K562 (cell line): ENCODE measurements around the gene CCDC78. TPM values are rescaled to one million over a fixed set of nuclear protein-coding genes. Genes with fewer than 3 reads are reported as not detected.

Experiments
- MYC ChIP-seq, 2 experiments: fragments of 250-450 bp in 1 of 2; sonication (Bioruptor Pico) in 1 of 2; IDR thresholded peaks; 2 replicates each; pipeline versions ENCODE4 v1.5.1 to v1.6.1; 2012 to 2021; ENCODE audit warnings: low read depth in 2 of 2, borderline replicate concordance in 1 of 2, improper control_type of control experiment in 1 of 2, low read length in 1 of 2, mild to moderate bottlenecking in 1 of 2, moderate library complexity in 1 of 2
- POLR3G ChIP-seq: IDR thresholded peaks from 2 replicates; pipeline ENCODE4 v1.6.1; 2011; ENCODE audit not compliant: insufficient read length, insufficient replicate concordance; ENCODE audit errors: extremely low read depth
- RBFOX2 ChIP-seq: fragments of 200-400 bp; formaldehyde crosslinking; IDR thresholded peaks from 2 replicates; pipeline ENCODE4 v1.6.1; 2017; ENCODE audit warnings: low read depth, mild to moderate bottlenecking, low read length, moderate library complexity
- SMARCA4 ChIP-seq: fragments of 450-650 bp; IDR thresholded peaks from 2 replicates; pipeline ENCODE4 v1.6.1; 2016
- SUPT5H ChIP-seq: fragments of 450-650 bp; IDR thresholded peaks from 2 replicates; pipeline ENCODE4 v1.6.1; 2016
- U2AF1 ChIP-seq: fragments of 200-400 bp; formaldehyde crosslinking; optimal IDR thresholded peaks from 2 replicates; pipeline ENCODE3; 2017; ENCODE audit warnings: mild to moderate bottlenecking, low read depth, low read length, moderate library complexity
- ZFP1 ChIP-seq: fragments of 450-650 bp; formaldehyde crosslinking; IDR thresholded peaks from 2 replicates; pipeline ENCODE4 v1.4.0; 2020; ENCODE audit warnings: mild to moderate bottlenecking, mixed read lengths
- ZFPM2 ChIP-seq: fragments of 250-450 bp; sonication (Bioruptor Pico); IDR thresholded peaks from 2 replicates; pipeline ENCODE4 v1.5.1; 2022; ENCODE audit warnings: mild to moderate bottlenecking
- ZNF212 ChIP-seq: fragments of 450-650 bp; formaldehyde crosslinking; IDR thresholded peaks from 2 replicates; pipeline ENCODE4 v1.4.0; 2020; ENCODE audit warnings: mild to moderate bottlenecking
- ZNF217 ChIP-seq: sonication (generic); formaldehyde crosslinking; IDR thresholded peaks from 2 replicates; pipeline ENCODE4 v1.8.0; 2022; ENCODE audit warnings: mild to moderate bottlenecking, missing genetic modification reagents
- ZNF282 ChIP-seq: sonication (generic); formaldehyde crosslinking; IDR thresholded peaks from 2 replicates; pipeline ENCODE4 v1.8.1; 2023; ENCODE audit warnings: missing genetic modification reagents
- polyA plus RNA-seq, 8 experiments: library from polyadenylated mRNA; depleted of rRNA in 4 of 8; stranded (reverse) in 5 of 8; unstranded in 3 of 8; fragments of >200 nt; fragmentation: Nextera tagmentation in 2 of 8; fragmentation: Illumina TruSeq in 1 of 8; extraction: Ambion mirVana in 2 of 8; extraction: Trizol in 1 of 8; gene quantifications; 2 replicates each; pipeline versions ENCODE4 v1.2.1 to v1.2.3, GENCODE V29; 2011 to 2014; ENCODE audit warnings: inconsistent platforms in 1 of 8, missing spikeins in 1 of 8
- total RNA-seq, 7 experiments: library from RNA; depleted of rRNA in 6 of 7; stranded (reverse); fragments of >200 nt in 6 of 7; fragmentation: Illumina TruSeq in 2 of 7; extraction: Trizol in 2 of 7; gene quantifications; 2 replicates each; pipeline versions ENCODE4 v1.2.1 to v1.2.3, GENCODE V29; 2011 to 2021; ENCODE audit warnings: low replicate concordance in 1 of 7
- TF ChIP-seq, protein P1 (sequence below), 2 experiments: IDR thresholded peaks; 2 replicates each; pipeline ENCODE4 v1.6.1; 2012; ENCODE audit warnings: improper control_type of control experiment in 2 of 2, low read depth in 2 of 2, low read length in 2 of 2, borderline replicate concordance in 1 of 2
- TF ChIP-seq, protein P2 (sequence below): IDR thresholded peaks from 2 replicates; pipeline ENCODE4 v1.6.1; 2011; ENCODE audit warnings: borderline replicate concordance, low read depth, mild to moderate bottlenecking, moderate library complexity, low read length; ENCODE audit not compliant: insufficient read depth, poor library complexity, severe bottlenecking
- TF ChIP-seq, protein P3 (sequence below): fragments of 250-450 bp; sonication (Bioruptor Pico); IDR thresholded peaks from 2 replicates; pipeline ENCODE4 v1.9.0; 2021; ENCODE audit warnings: mild to moderate bottlenecking

CCDC78 gene
- total and polyA plus RNA-seq, 9 of the 15 experiments (the other 6 are each of a cell fraction or from before 2014, with no cell fraction given) = 0.24 to 17.7 (median 2.9) TPM

DNA sequence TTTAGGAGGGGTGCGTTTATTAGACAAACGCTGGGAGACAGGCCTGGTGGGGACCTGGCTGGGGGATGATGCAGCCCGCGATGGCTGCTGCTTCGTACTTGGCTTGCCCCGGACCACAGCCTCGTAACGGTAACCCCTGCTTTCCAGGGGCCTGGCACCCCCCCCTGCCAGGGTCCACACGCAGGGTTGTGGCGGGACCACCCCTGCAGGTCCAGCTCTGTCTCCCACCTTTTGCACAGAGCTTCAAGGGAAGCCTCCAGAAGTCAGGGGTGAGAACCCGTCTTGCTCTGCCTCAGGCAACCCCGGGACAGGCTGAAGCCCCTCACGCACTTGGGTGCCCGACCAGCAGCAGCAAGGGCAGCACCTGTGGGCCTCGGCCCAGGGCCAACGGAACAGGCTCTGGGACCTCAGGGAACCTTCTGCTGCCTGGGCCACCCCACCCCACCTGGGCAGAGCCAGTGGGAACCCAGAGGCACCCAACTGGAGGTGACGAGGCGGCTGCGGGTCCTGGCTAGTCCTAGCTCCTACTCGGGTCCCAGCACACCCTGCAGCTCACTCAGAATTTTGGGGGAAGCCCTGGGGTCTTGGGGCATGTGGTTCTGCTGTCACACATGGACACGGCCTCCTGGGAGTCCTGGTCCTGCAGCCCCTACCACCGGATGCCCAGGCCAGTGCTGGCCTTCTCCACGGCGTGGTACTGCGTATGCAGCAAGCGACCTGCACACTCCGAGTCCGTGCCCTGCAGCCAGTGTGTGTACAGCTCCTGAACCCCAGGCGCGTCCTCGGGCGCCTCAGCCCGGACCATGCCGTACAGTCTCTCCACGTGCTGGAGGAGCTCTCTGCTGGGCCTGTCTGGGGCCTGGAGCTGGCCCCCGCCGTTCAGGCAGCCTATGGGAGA, 3.8 kb upstream of the CCDC78 start (continued):
- TF ChIP-seq ZFP1 (no peak), ZNF282 (CRISPR knock-in tag) (no peak), ZFPM2 (CRISPR knock-in tag) (no peak), ZNF217 (CRISPR knock-in tag) (no peak), SMARCA4 (no peak), ZNF212 (CRISPR knock-in tag) (no peak), MYC (IDR thresholded peaks at IDR 0.05; ENCODE audit: low read depth, low read length) (no peak), MYC (CRISPR knock-in tag; IDR thresholded peaks at IDR 0.05; ENCODE audit: borderline replicate concordance, low read depth) (no peak), U2AF1 (no peak), SUPT5H (peak; percentile 47; the same call in 1 of the 2 replicates), RBFOX2 (peak; percentile 41), POLR3G (no peak)
- TF ChIP-seq, protein P1, sequence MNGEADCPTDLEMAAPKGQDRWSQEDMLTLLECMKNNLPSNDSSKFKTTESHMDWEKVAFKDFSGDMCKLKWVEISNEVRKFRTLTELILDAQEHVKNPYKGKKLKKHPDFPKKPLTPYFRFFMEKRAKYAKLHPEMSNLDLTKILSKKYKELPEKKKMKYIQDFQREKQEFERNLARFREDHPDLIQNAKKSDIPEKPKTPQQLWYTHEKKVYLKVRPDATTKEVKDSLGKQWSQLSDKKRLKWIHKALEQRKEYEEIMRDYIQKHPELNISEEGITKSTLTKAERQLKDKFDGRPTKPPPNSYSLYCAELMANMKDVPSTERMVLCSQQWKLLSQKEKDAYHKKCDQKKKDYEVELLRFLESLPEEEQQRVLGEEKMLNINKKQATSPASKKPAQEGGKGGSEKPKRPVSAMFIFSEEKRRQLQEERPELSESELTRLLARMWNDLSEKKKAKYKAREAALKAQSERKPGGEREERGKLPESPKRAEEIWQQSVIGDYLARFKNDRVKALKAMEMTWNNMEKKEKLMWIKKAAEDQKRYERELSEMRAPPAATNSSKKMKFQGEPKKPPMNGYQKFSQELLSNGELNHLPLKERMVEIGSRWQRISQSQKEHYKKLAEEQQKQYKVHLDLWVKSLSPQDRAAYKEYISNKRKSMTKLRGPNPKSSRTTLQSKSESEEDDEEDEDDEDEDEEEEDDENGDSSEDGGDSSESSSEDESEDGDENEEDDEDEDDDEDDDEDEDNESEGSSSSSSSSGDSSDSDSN (IDR thresholded peaks at IDR 0.05; ENCODE audit: borderline replicate concordance in 1 of 2, low read depth in 2 of 2, low read length in 2 of 2) = no peak
- TF ChIP-seq, protein P2, sequence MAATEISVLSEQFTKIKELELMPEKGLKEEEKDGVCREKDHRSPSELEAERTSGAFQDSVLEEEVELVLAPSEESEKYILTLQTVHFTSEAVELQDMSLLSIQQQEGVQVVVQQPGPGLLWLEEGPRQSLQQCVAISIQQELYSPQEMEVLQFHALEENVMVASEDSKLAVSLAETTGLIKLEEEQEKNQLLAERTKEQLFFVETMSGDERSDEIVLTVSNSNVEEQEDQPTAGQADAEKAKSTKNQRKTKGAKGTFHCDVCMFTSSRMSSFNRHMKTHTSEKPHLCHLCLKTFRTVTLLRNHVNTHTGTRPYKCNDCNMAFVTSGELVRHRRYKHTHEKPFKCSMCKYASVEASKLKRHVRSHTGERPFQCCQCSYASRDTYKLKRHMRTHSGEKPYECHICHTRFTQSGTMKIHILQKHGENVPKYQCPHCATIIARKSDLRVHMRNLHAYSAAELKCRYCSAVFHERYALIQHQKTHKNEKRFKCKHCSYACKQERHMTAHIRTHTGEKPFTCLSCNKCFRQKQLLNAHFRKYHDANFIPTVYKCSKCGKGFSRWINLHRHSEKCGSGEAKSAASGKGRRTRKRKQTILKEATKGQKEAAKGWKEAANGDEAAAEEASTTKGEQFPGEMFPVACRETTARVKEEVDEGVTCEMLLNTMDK = no peak
- TF ChIP-seq, protein P3, sequence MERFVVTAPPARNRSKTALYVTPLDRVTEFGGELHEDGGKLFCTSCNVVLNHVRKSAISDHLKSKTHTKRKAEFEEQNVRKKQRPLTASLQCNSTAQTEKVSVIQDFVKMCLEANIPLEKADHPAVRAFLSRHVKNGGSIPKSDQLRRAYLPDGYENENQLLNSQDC (CRISPR knock-in tag) = no peak
